ENCODE measurements around the gene TECTA. TPM values are rescaled to one million over a fixed set of nuclear protein-coding genes. Genes with fewer than 3 reads are reported as not detected.

Gene TECTA
- total and polyA plus RNA-seq, 2 experiments from 2014 or later, result 1.5 to 5.2 TPM

GRCh38 chr11:121223161-121223560 lies 122.1 kb downstream of the TECTA start:
- no peaks in the 10 kb centered on the region for H3K9me3 ChIP-seq (ENCODE audit: low read depth)
- no peak for DNase-seq (ENCODE audit: low read depth in 1 of 2, low spot score in 1 of 2)
- H3K27ac ChIP-seq, result no peak overlapping the region
- no peaks in the 10 kb centered on the region for H3K36me3 ChIP-seq
- no peak overlapping the region for H3K4me3 ChIP-seq
- no peaks in the 10 kb centered on the region for H3K27me3 ChIP-seq
- H3K4me1 ChIP-seq (ENCODE audit: low read depth), result peaks cover 20% of the 10 kb centered on the region
- no peak for TF ChIP-seq CTCF (IDR thresholded peaks at IDR 0.05; ENCODE audit: low read depth, low read length)

- no peak for DNase-seq (ENCODE audit: low read depth in 1 of 2, low spot score in 1 of 2)
- no peak for TF ChIP-seq CTCF (IDR thresholded peaks at IDR 0.05; ENCODE audit: low read depth, low read length)
- H3K4me1 ChIP-seq (ENCODE audit: low read depth), result peaks cover 29% of the 10 kb centered on the region
These were observed 124.3 kb downstream of the TECTA start for GRCh38 chr11:121225382-121225781.

GRCh38 chr11:121226415-121227263 lies 125.6 kb downstream of the TECTA start:
- no peak overlapping the region for H3K4me3 ChIP-seq
- TF ChIP-seq CTCF (IDR thresholded peaks at IDR 0.05; ENCODE audit: low read depth, low read length), result no peak
- H3K27ac ChIP-seq, result no peak overlapping the region
- no peaks in the 10 kb centered on the region for H3K36me3 ChIP-seq
- H3K4me1 ChIP-seq (ENCODE audit: low read depth), result peaks cover 31% of the 10 kb centered on the region
- H3K27me3 ChIP-seq, result no peaks in the 10 kb centered on the region
- H3K9me3 ChIP-seq (ENCODE audit: low read depth), result no peaks in the 10 kb centered on the region
- no peak for DNase-seq (ENCODE audit: low read depth in 1 of 2, low spot score in 1 of 2)

More at GRCh38 chr11:121225382-121225781, 124.3 kb downstream of the TECTA start:
- Histone ChIP-seq H3K4me3 (no peak overlapping the region), H3K9me3 (ENCODE audit: low read depth) (no peaks in the 10 kb centered on the region), H3K36me3 (no peaks in the 10 kb centered on the region), H3K27me3 (no peaks in the 10 kb centered on the region), H3K27ac (no peak overlapping the region)

GRCh38 chr11:121228851-121229250 lies 127.8 kb downstream of the TECTA start:
- TF ChIP-seq CTCF (IDR thresholded peaks at IDR 0.05; ENCODE audit: low read depth, low read length), result no peak
- Histone ChIP-seq H3K4me3 (no peak overlapping the region), H3K9me3 (ENCODE audit: low read depth) (no peaks in the 10 kb centered on the region), H3K27ac (no peak overlapping the region), H3K27me3 (no peaks in the 10 kb centered on the region), H3K4me1 (ENCODE audit: low read depth) (peaks cover 13% of the 10 kb centered on the region), H3K36me3 (no peaks in the 10 kb centered on the region)
- no peak for DNase-seq (ENCODE audit: low read depth in 1 of 2, low spot score in 1 of 2)

GRCh38 chr11:121229495-121230215 lies 128.6 kb downstream of the TECTA start:
- Histone ChIP-seq H3K9me3 (ENCODE audit: low read depth) (no peaks in the 10 kb centered on the region), H3K4me1 (ENCODE audit: low read depth) (peaks cover 20% of the 10 kb centered on the region), H3K27me3 (no peaks in the 10 kb centered on the region), H3K4me3 (no peak overlapping the region), H3K36me3 (no peaks in the 10 kb centered on the region), H3K27ac (no peak overlapping the region)
- no peak for DNase-seq (ENCODE audit: low read depth in 1 of 2, low spot score in 1 of 2)
- no peak for TF ChIP-seq CTCF (IDR thresholded peaks at IDR 0.05; ENCODE audit: low read depth, low read length)
